Measurements from ENCODE around the gene USP46.

- no peak for TF ChIP-seq CTCF (IDR thresholded peaks at IDR 0.05; ENCODE audit: insufficient read depth, low read depth, low read length)
- no peak for TF ChIP-seq EZH2 (IDR thresholded peaks at IDR 0.05; ENCODE audit: insufficient read depth, low read length)
Measured at GRCh38 chr4:52621567-52621966, 37.5 kb downstream of the USP46 start.

Data from astrocyte (in vitro differentiated cells and primary cell).